Retina (tissue), 1 donor: Measurements from ENCODE around the gene MAPK11.
"Not testable (repeated sequence)": the region's sequence is repeated elsewhere in the genome, so short reads cannot be mapped to it uniquely, and the experiment has no call there.

ENCODE experiments used
- DNase-seq: peaks from one replicate; pipeline ENCODE4 v3.0.0-alpha.2; 2016

Gene MAPK11

DNA sequence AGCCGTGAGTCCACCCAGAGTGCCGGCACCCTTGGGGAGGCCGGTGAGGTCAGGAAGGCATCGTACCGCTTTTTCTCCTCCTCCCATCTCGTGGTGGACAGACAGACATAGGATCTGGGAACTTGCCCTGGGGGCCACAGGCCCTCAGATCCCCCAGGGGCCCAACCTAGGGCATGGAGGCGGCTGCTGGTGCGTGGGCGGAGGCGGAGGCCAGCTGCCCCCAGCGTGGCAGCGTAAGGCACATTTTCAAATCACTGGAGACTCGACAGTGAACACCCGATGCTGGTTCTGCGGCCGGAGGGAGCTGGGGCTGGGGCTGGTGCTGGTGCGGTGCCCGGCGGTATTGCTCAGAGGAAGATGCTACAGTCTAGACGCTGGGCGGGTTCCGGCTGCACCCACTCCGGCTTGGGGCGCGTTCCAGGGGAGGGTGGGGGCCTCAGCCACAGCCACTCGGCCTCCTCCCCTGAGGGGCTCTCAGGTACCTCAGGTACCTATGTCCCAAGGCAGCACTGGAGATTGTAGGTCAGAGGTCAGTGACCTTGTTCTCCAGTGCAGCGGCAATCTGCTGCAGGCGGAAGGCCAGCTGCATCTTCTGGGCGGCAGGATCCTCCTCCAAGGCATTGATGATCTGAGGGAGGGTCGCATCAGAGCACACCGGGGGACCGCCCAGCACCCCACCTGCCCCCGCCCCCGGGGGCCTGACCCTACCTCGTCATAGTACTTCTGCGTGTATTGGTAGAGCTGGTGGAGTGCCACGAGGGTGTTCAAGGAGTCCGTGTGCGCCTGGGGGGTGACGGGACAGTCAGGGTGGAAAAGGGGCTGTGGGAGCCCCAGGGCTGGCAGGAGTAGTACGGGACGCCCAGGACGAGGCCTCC is 5.2 kb upstream of the MAPK11 start:
- DNase-seq, result no peak

DNA sequence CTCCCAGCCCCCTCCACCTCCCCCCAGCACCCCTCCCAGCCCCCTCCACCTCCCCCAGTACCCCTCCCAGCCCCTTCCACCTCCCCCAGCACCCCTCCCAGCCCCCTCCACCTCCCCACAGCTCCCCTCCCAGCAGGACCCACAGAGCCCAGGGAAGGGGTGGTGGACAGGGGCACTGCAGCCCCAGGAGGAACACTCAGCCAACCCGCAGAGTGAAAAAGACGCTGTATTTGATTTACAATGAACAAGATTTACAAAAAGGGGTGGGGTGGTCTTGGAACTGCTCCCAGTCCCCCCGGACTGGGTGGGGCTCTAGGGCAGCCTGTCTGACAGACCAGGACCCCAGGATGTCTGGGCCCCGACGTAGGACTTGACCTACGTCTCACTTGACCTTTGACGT is 4.6 kb upstream of the MAPK11 start:
- no peak for DNase-seq

DNA sequence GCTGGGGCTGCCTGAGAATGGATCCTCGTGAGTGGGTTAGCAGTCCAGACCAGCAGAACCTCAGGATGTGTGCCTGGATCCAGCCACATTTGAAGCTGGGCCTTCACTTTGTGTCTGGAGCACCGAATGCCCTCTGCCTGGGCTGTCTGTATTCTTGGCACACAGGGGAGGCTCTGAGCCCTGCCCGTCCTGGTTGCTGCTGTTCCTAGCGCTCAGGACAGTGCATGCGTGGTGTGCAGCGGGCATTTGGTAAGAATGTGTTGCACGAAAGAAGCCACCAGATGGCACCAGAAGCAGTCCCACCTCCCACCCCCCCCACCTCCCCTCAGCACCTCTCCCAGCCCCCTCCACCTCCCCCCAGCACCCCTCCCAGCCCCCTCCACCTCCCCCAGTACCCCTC is 4.1 kb upstream of the MAPK11 start:
- peak; percentile 63 for DNase-seq

DNA sequence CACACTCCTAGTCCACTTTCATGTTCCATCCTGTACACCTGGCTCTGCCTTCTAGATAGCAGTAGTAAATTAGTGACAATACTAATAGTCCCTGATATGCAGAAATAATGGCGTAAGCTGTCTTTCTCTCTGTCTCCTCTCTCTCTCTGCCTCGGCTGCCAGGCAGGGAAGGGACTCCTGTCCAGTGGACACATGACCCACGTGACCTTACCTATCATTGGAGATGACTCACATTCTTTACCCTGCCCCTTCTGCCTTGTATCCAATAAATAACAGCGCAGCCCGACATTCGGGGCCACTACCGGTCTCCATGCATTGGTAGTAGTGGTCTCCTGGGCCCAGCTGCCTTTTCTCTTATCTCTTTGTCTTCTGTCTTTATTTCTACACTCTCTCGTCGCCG is 3.6 kb upstream of the MAPK11 start:
- not testable (repeated sequence) for DNase-seq

DNA sequence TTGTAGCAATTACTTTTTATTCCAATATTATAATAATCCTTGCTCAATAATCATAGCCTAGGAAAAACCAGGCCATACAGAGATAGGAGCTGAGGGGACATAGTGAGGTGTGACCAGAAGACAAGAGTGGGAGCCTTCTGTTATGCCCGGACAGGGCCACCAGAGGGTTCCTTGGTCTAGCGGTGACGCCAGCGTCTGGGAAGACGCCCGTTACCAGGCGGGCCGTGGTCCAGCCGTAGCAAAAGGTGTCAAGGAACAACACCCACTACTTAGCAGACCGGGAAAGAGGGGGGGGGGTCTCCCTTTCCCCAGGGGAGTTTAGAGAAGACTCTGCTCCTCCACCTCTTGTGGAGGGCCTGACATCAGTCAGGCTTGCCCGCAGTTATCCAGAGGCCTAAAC is 3.2 kb upstream of the MAPK11 start:
- not testable (repeated sequence) for DNase-seq

DNA sequence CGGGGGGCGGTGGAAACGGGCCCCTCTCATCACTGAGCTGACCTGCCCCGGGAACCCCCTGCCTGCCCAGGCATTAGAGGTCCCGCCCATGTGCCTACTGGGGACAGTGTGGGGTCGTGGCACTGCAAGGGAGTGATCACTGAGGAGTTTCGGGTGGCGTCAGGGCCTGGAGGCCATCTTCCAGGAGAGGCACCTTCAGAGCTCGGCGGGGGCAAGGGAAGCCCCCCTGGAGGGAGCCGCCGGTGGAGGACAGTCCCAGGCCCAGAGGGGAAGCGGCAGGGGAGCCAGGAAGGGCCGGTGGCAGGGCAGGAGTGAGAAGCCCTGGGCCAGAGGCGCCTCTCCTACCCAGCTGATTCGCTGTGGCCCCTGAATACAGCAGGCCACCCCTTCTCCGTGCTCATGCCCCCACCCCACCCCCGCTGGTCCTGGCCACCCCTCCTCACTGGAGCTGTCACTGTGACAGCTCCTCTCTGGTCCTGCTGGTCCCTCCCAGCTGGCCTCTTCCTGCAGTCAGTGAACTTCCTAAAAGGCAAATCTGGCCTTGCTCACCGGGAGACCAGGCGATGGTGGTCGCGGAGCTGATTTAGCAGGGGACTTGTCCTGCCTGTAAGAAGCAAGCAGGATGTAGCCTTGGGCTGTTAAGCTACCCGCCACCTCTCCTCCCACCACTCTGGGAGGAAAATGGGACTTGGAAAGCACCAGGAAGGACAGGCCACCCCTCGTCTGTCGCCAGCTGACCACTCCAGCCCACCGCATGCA is 2.0 kb upstream of the MAPK11 start:
- DNase-seq, result peak; percentile 59

DNA sequence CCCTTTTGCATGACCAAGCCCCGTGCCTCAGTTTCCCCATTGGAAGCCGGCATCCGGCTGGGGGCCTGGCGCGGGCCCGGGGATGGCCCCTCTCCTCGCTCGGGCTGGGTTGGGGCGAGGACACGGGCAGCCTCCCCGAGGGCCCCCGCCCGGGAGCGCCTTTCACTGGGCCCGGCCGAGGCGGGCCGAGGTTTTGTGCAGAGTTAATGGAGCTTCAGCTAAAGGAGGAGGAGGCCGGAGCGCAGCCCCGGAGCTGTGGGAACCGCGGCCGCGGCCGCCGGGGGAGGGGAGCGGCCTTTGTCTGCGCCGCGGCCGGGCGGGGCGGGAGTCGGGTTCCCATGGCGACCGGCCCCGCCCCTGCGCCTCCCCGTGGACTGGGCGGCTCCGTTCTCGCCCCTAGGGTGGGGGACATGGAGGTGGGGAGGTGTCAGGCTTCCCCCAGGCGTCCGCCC is 1.4 kb upstream of the MAPK11 start:
- peak; percentile 90 for DNase-seq

DNA sequence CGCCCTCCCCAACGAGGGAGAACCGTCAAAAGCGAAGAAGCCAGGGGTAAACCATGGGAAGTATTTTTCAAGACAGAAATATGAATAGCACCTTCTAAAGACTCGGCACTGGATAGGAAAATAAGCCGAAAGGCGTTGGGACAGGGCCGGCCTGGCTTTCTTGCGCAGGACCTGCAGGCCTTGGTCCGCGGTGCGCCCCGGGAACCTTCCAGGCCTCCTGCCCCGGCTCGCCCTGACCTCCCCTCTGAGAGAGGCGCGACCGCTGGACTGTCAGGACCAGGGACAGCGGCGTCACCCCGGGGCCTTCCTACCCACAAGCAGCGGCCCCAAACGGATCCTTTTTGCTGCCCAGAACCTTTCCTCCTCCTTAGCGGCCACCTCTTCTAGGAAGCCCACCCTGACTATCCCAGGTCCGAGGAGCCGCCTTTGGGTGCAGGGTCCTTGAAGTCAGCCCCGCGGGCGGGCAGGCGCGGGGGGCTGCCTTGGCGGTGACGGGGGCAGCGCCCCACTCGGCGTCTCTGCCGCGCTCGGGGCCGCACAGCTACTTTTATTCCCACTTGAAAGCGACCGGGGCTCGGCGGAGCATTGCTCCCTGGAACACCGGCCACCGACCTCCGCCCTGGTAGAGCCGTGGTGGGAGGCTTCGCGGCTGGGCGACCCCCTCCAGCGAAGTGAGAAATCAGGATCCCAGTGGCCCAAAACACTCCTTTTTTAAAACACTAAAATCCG is 650 bp upstream of the MAPK11 start:
- peak; percentile 84 for DNase-seq

DNA sequence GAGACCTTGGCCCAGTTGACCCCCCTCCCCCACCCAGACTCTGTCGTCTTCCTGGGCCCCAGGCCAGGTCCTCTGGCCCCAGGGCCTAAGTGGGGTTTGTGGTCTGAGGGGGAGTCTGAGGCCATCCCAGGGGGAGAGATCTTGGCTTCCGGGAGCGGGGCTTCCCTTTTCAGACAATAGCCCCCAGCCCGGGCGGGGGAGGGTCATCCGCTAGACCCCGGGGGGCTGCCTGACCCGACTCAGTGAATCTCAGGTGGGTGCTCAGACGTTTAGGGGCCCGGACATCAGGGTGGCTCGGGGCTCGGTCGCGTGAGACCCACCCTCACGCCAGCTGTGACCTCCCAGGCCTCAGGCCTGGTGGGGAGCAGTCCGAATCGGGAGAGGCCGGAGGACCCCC is 609 bp downstream of the MAPK11 start:
- DNase-seq, result no peak

DNA sequence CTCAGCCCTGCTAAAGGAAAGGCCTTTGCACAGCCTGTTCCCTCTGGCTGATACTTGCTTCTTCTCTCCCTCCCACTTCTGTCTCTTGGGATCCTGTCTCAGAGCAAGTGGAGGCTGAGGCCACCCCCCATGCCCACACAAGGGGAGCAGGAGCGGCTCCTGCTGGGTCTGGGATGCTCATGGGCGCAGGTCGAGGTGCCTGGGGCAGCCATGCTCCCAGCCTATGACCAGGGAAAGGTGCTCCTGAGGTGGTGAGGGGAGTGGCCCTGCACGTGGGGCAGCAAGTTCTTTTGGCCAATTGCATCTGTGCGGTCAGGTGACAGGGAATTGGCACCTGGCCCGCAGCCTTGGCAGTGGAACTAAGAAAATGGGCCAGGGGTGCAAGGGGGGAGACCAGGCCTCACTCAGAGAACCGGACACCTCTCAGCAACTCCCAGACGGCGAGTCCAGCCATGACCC is 1.5 kb downstream of the MAPK11 start:
- DNase-seq, result peak; percentile 32

DNA sequence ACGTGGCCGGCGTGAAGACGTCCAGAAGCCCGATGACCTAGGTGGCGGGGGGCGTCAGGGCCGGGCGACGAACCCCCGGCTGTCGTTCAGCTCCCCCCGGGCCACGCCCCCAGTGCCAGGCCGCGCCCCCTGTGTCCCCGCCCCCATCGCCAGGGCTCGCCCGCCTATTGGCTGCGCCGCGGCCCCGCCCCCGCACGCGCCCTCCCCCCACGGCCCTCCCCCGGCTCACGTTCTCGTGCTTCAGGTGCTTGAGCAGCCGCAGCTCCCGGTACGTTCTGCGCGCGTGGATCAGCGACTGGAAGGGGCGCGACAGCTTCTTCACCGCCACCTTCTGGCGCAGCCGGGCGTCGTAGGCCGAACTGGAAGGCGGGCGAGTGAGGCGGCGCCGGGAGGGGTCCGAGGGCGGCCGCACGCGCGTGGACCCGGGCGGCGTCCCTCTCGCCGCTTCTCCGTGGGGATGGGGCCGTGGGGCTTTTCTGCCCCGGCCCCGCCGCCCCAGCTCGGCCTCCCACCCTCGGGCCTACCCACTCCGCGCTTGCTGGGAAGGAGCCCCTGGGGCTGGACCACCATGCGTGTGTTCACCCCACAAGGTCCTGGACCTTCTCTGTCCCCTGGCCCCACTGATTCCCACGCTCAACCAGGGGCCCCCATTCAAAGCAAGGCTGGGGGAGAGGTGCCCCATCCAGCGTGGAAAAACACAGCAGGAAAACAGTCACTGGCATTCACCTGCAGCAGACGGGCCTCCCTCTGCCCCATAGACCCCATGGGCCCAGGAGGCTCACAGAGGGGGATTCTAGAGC is 2.4 kb downstream of the MAPK11 start:
- peak; percentile 51 for DNase-seq

DNA sequence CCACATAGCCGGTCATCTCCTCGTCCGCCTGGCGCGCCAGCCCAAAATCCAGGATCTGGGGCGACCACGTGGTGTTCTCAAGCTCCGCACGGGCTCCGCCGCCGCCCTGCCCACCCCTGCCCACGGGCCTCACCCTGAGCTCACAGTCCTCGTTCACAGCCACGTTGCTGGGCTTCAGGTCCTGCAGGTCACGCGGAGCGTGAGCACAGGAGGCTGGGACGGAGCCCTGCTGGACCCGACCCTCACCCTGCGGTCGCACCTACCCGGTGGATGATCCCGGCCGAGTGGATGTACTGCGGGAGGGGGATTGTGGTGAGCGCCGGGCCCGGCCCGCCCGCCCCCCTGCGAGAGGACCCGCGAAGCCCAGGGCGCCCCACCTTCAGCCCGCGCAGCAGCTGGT is 3.2 kb downstream of the MAPK11 start:
- DNase-seq, result no peak

DNA sequence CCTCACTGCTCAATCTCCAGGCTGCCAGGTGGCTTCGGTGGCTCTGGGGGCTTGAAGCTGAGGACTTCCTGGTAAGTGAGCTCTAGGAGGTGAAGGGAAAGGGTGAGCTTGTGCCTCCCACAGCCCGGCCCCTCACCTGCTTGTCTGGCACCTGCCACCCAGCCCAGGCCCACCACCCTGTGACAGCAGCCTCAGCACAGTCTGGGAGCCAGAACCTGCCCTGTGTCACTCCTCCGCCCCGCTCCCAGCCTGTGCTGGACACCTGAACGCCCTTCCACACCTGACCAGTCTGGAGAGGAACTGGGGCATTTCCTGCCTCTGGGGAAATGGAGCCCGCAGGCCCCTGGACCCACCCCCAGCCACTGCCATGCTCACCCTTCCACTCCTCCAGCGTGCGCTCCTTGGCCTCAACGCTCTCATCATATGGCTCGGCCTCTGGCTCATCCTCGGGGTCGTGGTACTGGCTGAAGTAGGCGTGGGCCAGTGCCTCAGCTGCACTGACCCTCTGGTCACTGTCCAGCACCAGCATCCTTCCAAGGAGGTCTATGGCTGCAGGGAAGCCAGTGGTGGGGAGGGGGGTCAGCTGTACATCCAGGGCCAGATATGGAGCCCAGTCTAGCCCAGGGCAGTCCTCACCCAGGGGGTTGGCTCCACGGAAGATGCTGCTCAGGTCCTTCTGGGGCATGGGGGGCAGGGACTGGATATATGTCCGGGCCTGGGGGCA is 5.1 kb downstream of the MAPK11 start:
- no peak for DNase-seq

DNA sequence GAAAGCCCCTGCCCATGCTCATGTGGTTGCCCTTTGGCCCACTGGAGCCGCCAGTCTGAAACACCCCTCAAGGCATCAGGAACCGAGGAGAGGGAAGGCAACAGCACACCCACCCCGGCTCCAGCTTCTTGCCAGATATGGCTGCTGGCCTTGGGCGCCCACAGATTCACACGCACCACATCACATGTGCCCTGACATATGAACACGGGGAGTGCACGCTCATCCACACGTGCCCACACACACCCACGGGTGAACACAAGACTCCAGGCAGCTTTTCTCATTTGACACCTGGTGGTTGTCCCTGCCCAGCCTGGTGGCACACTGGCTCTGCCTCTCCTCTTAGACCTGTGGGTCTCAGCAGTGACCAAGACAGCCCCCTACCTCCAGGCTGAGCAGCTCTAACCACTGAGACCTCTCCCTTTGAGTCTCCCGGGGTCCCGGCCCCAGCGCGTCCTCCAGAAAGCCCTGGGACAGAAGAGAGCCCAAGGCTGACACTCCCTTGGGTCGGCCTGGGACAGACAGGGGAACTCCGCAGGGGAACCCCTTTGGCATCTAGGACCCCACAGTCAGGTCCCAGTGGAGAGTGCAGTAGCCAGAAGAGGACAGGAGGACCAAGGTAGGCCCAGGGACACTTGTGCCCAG is 6.0 kb downstream of the MAPK11 start:
- no peak for DNase-seq

DNA sequence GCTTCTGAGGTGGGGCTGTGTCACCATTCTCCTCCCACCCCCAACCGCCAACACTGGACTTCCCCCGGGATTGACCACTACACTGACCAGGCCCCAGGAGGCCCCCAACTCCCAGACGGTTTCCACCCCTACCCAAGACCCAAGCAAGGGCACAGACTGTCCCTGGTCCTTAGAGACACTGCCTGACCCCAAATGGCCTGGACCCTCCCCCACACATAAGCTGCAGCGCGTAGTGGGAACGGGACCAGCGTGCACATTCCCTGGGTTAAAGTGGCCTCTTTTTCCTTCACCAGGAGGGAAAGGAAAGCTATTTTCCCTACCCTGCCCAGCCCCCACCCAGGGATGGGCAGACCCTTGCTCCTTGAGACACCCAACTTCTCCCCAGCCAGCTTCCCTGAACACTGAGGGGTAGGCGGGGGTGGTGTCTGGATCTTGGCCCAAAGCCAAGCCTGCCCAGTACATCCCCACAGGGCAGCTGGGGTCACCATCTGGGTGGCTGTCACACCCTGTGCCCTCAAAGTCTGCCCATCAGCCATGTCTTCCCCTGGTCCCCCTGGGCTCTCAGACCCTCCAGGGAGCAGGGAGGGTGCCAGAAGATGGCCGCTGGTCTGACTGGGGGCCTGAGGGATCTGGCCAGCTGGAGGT is 7.1 kb downstream of the MAPK11 start:
- DNase-seq, result no peak

DNA sequence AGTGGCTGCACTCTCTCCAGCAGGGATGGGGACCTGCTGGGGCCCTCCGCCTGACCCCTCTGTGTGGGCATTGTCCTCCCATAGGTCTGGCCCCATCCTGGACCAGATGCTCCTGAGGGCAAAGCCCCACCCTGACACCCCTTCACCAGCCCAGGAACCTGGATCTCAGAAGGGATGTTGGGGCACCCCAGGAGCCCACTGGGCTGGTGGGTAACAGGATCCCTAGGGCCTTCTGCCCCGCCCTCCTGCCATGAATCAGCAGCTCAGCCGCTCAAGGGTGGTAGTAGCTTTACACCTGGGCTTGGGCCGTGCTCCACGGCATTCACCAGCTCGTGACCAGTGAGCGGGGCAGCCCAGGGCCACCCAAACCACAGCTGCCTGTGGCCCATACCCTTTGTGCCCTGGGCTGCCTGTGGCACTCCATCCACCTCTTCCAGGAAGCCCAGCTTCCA is 7.7 kb downstream of the MAPK11 start:
- no peak for DNase-seq

DNA sequence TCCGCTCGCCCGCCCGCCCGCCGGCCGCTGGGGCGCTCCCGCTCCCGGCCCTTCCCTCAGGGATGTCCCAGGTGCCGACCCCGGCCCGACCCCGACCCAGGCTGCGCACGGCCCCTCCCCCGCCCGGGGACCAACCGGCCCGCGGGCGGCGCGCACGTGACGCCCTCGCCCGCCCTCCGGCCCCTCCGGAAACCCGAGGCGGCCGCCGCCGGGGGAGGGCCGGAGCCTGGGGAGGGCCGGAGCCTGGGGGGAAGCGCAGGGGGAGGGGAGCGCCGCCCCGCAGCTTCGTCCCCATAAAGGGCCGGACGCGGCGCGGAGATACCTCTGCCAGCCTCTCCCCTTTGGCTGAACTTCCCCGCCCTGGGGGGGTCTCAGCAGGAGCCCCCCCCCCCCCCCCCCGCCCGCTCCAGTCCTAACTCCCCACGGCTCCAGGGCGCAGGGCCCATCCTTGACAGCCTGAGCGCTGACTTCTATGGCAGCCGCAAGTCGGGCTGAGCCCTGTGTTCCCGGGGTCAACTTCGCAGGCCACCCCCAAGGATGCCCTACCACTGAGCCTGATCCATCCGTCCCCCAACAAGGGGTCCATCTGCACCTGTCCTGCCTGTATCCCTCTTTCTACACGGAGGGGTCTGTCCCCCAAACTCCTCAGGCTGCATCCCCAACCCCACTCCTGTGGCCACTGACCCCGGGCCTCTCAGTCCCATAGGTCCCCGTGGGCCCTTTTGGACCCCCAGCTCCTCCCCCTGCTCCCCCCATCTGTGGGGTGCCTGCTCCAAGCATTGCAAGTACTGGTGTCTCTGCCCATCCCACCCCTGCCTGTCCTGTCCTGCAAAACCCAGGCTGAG is 8.3 kb downstream of the MAPK11 start, which contains the start of gene MAPK12:
MAPK12 (minus strand) TSS at position 69 of the 845 bp plus-strand sequence. CDS start 174 bp downstream, outside the sequence.
- DNase-seq, result no peak

DNA sequence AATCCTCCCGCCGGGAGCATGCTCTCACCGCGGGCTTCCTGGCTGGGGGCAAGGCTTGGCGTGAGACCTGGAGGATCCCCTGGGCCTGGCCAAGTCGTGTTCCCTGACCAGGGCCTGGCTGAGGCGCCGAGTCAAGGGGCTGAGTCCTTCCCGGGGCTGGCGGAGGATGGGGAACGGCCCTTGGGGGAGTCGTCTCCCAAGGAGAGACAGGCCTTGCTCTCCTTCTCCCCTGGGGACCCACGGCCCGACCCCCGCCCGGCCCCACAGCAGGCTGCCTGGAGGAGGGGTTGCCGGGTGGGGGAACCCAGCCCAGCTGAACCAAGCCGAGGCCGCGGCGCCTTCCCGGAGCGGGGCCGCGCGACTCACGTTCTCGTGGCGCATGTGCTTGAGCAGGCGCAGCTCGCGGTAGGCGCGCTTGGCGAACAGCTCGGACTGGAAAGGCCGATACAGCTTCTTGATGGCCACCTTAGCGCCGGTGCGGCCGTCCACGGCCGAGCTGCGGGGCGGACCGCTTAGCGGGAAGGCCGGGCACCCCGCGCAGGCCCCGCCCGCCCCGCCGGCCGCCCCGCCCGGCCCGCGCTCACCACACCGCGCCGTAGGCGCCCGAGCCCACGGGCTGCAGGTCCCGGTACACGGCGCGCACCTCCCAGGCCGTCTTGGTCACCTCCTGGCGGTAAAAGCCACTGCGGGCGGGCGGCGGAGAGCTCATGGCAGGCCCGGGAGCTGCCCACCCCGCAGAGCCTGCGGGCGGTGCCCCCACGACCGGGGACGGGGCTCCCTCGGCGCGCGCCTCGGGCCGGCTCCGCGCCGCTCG is 9.2 kb downstream of the MAPK11 start:
- DNase-seq, result peak; percentile 71

DNA sequence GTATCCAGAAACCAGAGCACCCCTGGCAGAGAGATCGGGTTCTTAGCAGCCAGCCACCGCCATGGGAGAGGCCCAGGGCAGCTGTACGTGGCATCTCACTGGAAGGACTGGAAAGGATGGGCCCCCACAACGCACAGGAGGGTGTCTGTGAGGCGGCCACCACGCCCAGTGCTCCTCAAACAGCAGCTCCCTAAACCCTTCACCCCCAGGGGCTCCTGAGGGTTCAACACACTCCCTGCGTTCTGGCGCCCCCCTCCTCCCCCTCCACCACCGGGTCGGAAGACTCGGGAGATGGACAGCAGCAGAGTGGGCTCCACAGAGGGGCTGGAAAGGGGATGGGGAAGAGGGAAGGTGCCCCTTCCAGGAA is 9.8 kb downstream of the MAPK11 start:
- DNase-seq, result no peak
